ENCODE results near the gene ZFP1. TPM values are rescaled to one million over a fixed set of nuclear protein-coding genes. Genes with fewer than 3 reads are reported as not detected.

The ZFP1 gene
- total RNA-seq, 4 donors from 2014 or later: 9.8 to 18.4 (median 15.4) TPM

DNA sequence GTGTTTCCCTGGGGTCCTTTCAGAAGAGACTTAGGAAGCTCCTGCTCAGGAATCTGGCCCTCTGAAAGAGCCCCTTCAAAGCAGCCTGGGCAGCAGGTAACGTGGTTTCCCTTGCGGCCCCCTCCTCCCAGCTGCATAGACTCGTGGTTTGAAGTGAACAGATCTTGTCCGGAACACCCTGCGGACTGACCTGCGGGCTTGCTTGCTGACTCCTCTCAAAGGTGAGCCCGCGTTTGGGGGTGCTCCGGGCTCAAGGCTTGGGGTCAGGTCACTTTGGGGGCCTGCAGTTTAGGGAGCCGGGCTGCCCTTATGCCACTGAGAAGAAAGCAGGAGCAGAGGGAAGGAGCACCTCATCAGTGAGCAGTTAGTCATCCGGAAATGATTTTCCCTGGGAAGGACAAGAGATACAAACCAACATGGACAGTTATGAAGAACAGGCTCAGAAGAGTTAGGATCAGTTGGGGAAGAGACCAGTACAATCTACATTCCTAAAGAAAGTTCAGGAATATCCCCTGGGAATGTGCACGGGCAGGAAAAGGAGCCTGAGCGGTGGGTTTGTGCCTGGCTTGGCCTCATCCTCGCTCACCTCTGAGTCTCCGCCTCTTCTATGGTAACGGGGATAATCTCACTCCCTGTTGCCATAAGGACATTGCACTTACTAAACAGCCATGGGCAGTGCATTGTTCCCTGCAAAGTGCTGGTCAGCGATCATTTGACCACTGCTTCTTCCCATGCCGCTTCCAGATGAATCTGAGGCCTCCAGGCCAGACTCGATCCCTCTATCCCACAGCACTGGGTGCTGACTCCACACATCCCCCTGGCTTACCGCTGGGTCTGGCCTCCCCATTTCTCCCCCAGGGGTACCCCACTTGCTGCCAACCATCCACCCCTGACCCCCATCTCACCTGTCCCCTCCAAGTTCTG is 41.7 kb upstream of the ZFP1 start:
- no peaks in the 10 kb centered on the region for H3K27me3 ChIP-seq
- H3K9me3 ChIP-seq: no peaks in the 10 kb centered on the region
- peaks cover 14 to 75% (median 61%) of the 10 kb centered on the region in 3 donors for H3K4me1 ChIP-seq
- WGBS, 2 donors (ENCODE audit: low coverage in 1 of 2): 92% methylated on average over 9 of the region's 20 CpGs; no CpG with 5 or more reads in 1 of the 2 donors
- peak overlapping the region; percentile 11 to 87 (median 86) for H3K27ac ChIP-seq
- no peak for TF ChIP-seq POLR2A (IDR thresholded peaks at IDR 0.05)
- TF ChIP-seq POLR2AphosphoS5 (IDR thresholded peaks at IDR 0.05): no peak
- TF ChIP-seq, protein P1, sequence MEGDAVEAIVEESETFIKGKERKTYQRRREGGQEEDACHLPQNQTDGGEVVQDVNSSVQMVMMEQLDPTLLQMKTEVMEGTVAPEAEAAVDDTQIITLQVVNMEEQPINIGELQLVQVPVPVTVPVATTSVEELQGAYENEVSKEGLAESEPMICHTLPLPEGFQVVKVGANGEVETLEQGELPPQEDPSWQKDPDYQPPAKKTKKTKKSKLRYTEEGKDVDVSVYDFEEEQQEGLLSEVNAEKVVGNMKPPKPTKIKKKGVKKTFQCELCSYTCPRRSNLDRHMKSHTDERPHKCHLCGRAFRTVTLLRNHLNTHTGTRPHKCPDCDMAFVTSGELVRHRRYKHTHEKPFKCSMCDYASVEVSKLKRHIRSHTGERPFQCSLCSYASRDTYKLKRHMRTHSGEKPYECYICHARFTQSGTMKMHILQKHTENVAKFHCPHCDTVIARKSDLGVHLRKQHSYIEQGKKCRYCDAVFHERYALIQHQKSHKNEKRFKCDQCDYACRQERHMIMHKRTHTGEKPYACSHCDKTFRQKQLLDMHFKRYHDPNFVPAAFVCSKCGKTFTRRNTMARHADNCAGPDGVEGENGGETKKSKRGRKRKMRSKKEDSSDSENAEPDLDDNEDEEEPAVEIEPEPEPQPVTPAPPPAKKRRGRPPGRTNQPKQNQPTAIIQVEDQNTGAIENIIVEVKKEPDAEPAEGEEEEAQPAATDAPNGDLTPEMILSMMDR (IDR thresholded peaks at IDR 0.05): no peak
- TF ChIP-seq EP300 (IDR thresholded peaks at IDR 0.05): no peak
- no peak for ATAC-seq
- no peaks in the 10 kb centered on the region for H3K36me3 ChIP-seq
- no peak overlapping the region for H3K4me3 ChIP-seq

DNA sequence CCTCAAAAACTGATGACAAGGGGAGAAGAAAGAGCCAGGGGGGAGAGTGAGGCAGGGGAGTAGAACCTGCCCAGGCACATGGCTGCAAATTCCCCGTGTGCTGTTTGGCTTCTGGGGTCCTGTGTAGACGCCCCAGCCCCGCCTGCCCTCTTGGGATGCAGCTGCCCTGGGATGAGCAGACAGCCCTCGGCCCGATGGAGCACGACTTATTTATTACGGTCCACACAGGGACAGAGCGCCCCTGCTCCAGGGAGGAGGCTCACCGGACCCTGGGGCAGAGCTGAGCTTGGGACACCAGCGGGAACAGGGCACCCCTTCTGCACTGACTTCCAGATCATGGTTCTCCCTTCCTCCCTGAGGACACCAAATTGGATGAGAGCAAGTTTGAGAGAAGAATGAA is 40.8 kb upstream of the ZFP1 start:
- Histone ChIP-seq H3K4me1 (peaks cover 14 to 84% (median 62%) of the 10 kb centered on the region in 3 donors), H3K4me3 (no peak overlapping the region), H3K36me3 (no peaks in the 10 kb centered on the region), H3K27me3 (no peaks in the 10 kb centered on the region), H3K27ac (peak overlapping the region in 3 of 4 donors; percentile 85 to 87 (median 86)), H3K9me3 (no peaks in the 10 kb centered on the region)
- TF ChIP-seq, protein P1 (IDR thresholded peaks at IDR 0.05): no peak
- TF ChIP-seq POLR2AphosphoS5 (IDR thresholded peaks at IDR 0.05) (no peak), EP300 (IDR thresholded peaks at IDR 0.05) (no peak), POLR2A (IDR thresholded peaks at IDR 0.05) (no peak)
- WGBS, 2 donors (ENCODE audit: low coverage in 1 of 2): 27 to 85% methylated on average over 3 of the region's 10 CpGs
- no peak for ATAC-seq

DNA sequence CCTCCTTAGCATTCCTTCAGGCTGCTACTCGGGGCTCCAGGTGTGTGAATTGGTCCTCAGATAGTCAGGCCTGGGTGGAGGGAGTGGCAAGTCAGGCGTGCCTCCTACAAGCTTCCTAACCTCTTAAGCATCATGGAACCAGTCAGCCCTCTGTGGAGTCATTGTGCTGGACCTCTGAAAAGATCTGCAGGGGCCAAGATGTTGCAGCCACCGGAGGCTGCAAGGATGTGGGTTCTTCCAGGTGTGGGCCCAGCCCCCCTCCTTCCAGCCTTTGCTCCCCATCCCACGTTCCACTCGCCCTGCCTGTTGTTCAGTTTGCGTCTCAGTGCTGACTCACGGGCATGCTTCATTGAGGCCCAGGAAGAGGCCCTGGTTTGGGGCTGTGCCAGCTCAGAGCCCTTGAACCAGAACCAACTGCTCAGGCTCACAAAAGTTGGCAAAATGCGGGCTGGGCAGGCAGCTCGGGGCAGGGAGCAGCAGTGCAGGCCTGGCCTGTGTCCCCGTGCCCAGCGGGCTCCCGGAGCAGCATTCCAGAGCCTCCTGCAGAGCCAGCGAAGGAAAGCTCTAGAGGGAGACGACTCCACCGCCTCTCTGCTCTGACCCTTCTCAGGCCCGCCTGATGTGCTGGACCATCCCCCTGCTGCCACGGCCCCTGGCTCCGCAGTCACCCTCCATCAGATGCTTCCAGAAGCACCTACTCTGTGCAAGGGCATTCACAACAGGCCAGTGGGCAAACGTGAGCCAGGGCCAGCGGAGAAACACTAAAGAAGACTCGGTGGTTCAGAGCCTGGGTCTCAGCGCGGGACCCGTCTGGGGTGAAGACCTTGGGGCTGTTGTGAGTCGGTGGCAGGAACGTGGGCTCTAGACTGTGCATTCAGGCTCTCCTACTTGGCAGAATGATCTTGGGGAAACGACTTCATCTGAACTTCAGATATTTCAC is 39.3 kb upstream of the ZFP1 start:
- peak; percentile 62 for ATAC-seq
- H3K4me3 ChIP-seq: no peak overlapping the region
- peak overlapping the region; percentile 25 to 88 (median 86) for H3K27ac ChIP-seq
- H3K9me3 ChIP-seq: no peaks in the 10 kb centered on the region
- peaks cover 0 to 7% of the 10 kb centered on the region in 2 donors for H3K36me3 ChIP-seq
- TF ChIP-seq, protein P1 (IDR thresholded peaks at IDR 0.05): no peak
- TF ChIP-seq EP300 (IDR thresholded peaks at IDR 0.05): no peak
- peak; percentile 80 for TF ChIP-seq POLR2AphosphoS5 (IDR thresholded peaks at IDR 0.05)
- H3K27me3 ChIP-seq: no peaks in the 10 kb centered on the region
- WGBS, 2 donors (ENCODE audit: low coverage in 1 of 2): 39 to 46% methylated on average over 2 to 7 of the region's 27 CpGs
- H3K4me1 ChIP-seq: peaks cover 14 to 91% (median 62%) of the 10 kb centered on the region in 3 donors

DNA sequence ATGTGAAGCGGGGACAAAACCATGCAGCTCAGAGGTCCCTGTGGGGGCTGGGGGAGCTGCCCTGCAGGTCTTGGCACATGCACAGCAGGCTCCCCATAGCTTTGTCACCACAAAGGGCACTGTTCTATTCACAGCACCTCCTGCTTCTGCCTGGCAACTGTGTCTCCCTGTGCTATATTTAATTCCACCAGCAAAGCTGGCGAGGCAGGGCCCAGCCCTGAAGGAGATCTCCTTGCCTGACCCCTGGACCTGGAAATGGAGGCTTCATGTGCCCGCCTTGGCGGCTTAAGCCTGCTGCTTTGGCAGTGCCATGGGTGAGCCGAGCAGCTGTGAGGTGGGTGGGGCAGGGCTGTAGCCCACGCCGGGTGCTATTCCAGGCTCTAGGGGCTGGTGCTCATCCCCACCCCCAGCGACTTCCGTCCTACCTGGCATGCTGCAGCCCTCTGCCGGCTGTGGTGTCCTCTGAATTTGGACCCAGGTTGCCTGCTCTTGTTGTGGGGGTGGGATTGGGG is 38.5 kb upstream of the ZFP1 start:
- Histone ChIP-seq H3K27me3 (no peaks in the 10 kb centered on the region), H3K4me1 (peaks cover 13 to 84% (median 58%) of the 10 kb centered on the region in 3 donors), H3K36me3 (peaks cover 0 to 10% of the 10 kb centered on the region in 2 donors), H3K4me3 (no peak overlapping the region), H3K27ac (peak overlapping the region; percentile 25 to 88 (median 86)), H3K9me3 (no peaks in the 10 kb centered on the region)
- no peak for ATAC-seq
- 0% methylated on average over 1 of the region's 10 CpGs; no CpG with 5 or more reads in 1 of the 2 donors for WGBS, 2 donors (ENCODE audit: low coverage in 1 of 2)
- TF ChIP-seq, protein P1 (IDR thresholded peaks at IDR 0.05): no peak
- peak; percentile 32 for TF ChIP-seq POLR2AphosphoS5 (IDR thresholded peaks at IDR 0.05)
